Breast epithelium (tissue), 4 donors: ENCODE results near the gene MRPS33. TPM values are rescaled to one million over a fixed set of nuclear protein-coding genes. Genes with fewer than 3 reads are reported as not detected.

Experiments
- DNase-seq, 2 donors: peaks; one replicate each; pipeline ENCODE4 v3.0.0-alpha.2; 2019; ENCODE audit warnings: low spot score in 2 of 2
- H3K27ac ChIP-seq, 2 donors: fragments of 200-600 bp; sonication (generic) in 1 of 2; one replicate each; pipeline ENCODE4 v1.5.1; 2016 to 2019; ENCODE audit warnings: mild to moderate bottlenecking in 1 of 2
- H3K27me3 ChIP-seq, 2 donors: fragments of 200-600 bp; sonication (generic) in 1 of 2; one replicate each; pipeline versions ENCODE4 v1.5.1 to v1.6.0; 2017 to 2019; ENCODE audit warnings: control low read depth in 1 of 2, mild to moderate bottlenecking in 1 of 2
- H3K36me3 ChIP-seq: fragments of 200-600 bp; one replicate; pipeline ENCODE4 v1.5.1; 2019
- H3K4me1 ChIP-seq, 2 donors: fragments of 200-600 bp; sonication (generic); one replicate each; pipeline ENCODE4 v1.5.1; 2016 to 2019; ENCODE audit warnings: control low read depth in 1 of 2
- H3K4me3 ChIP-seq, 3 donors: fragments of 200-600 bp; sonication (generic); 1 replicate in 2 of 3; 2 replicates in 1 of 3; pipeline ENCODE4 v1.5.1; 2016 to 2019; ENCODE audit warnings: mild to moderate bottlenecking in 3 of 3, moderate library complexity in 2 of 3
- H3K9me3 ChIP-seq, 2 donors: fragments of 200-600 bp; sonication (generic) in 1 of 2; one replicate each; pipeline ENCODE4 v1.5.1; 2016 to 2019; ENCODE audit warnings: control low read depth in 1 of 2
- CTCF ChIP-seq, 3 donors: fragments of 450-650 bp; IDR thresholded peaks; one replicate each; pipeline ENCODE4 v1.5.1; 2016 to 2017; ENCODE audit warnings: antibody characterized with exemption in 3 of 3, mild to moderate bottlenecking in 3 of 3, moderate library complexity in 3 of 3
- POLR2A ChIP-seq: fragments of 450-650 bp; IDR thresholded peaks from one replicate; pipeline ENCODE4 v1.6.1; 2016; ENCODE audit warnings: antibody characterized with exemption, mild to moderate bottlenecking, moderate library complexity
- POLR2AphosphoS5 ChIP-seq, 3 donors: sonication (generic); formaldehyde crosslinking; IDR thresholded peaks; one replicate each; pipeline ENCODE4 v1.6.1; 2017; ENCODE audit warnings: antibody characterized with exemption in 3 of 3
- intact Hi-C: fragments of 100-400 bp; cut with DNase I; formaldehyde crosslinking; loops from one replicate; pipeline ENCODE4 v1.15.1; 2023; ENCODE audit warnings: low total_unique reads
- total RNA-seq, 3 donors: library from RNA; depleted of rRNA; stranded (reverse); fragments of >200 nt; gene quantifications; one replicate each; pipeline ENCODE4 v1.1.0, GENCODE V29; 2016

MRPS33 gene
- total RNA-seq, 3 donors from 2014 or later: 17.4 to 23.4 (median 21.8) TPM

GRCh38 chr7:141016349-141016748 lies 1.6 kb upstream of the MRPS33 start:
- no peak for DNase-seq
- intact Hi-C loops: no loop called here
- Histone ChIP-seq H3K9me3 (peaks cover 0 to 4% of the 10 kb centered on the region in 2 donors), H3K27me3 (no peaks in the 10 kb centered on the region), H3K4me3 (no peak overlapping the region), H3K4me1 (peaks cover 0 to 4% of the 10 kb centered on the region in 2 donors), H3K36me3 (no peaks in the 10 kb centered on the region), H3K27ac (no peak overlapping the region)
- TF ChIP-seq POLR2A (no peak), POLR2AphosphoS5 (IDR thresholded peaks at IDR 0.05) (no peak), CTCF (IDR thresholded peaks at IDR 0.05) (no peak)

- peak overlapping the region; percentile 51 to 71 (median 67) for H3K4me3 ChIP-seq
- peaks cover 0 to 4% of the 10 kb centered on the region in 2 donors for H3K9me3 ChIP-seq
- H3K36me3 ChIP-seq: no peaks in the 10 kb centered on the region
- peak overlapping the region; percentile 90 to 93 for H3K27ac ChIP-seq
- TF ChIP-seq CTCF (IDR thresholded peaks at IDR 0.05): no peak
- no peak for TF ChIP-seq POLR2A
- no peak for TF ChIP-seq POLR2AphosphoS5 (IDR thresholded peaks at IDR 0.05)
- no peaks in the 10 kb centered on the region for H3K27me3 ChIP-seq
- intact Hi-C loops: no loop called here
- H3K4me1 ChIP-seq: peaks cover 0 to 4% of the 10 kb centered on the region in 2 donors
- no peak for DNase-seq
Observed at GRCh38 chr7:141014125-141014523, 628 bp downstream of the MRPS33 start.

GRCh38 chr7:141013345-141013715 lies 1.4 kb downstream of the MRPS33 start:
- peaks cover 0 to 4% of the 10 kb centered on the region in 2 donors for H3K4me1 ChIP-seq
- no peak for DNase-seq
- no peaks in the 10 kb centered on the region for H3K36me3 ChIP-seq
- H3K4me3 ChIP-seq: peak overlapping the region in 1 of 3 donors; percentile 67
- H3K9me3 ChIP-seq: peaks cover 0 to 4% of the 10 kb centered on the region in 2 donors
- no peaks in the 10 kb centered on the region for H3K27me3 ChIP-seq
- intact Hi-C loops: no loop called here
- H3K27ac ChIP-seq: no peak overlapping the region
- TF ChIP-seq POLR2AphosphoS5 (IDR thresholded peaks at IDR 0.05): no peak
- no peak for TF ChIP-seq POLR2A
- TF ChIP-seq CTCF (IDR thresholded peaks at IDR 0.05): no peak

- Histone ChIP-seq H3K9me3 (peaks cover 0 to 4% of the 10 kb centered on the region in 2 donors), H3K4me3 (no peak overlapping the region), H3K36me3 (no peaks in the 10 kb centered on the region), H3K27ac (no peak overlapping the region), H3K27me3 (no peaks in the 10 kb centered on the region), H3K4me1 (peaks cover 0 to 4% of the 10 kb centered on the region in 2 donors)
- intact Hi-C loops: no loop called here
- TF ChIP-seq POLR2A (no peak), POLR2AphosphoS5 (IDR thresholded peaks at IDR 0.05) (no peak), CTCF (IDR thresholded peaks at IDR 0.05) (no peak)
- DNase-seq: no peak
Observed at GRCh38 chr7:141012696-141013344, 1.9 kb downstream of the MRPS33 start.

- intact Hi-C loops: no loop called here
- TF ChIP-seq CTCF (IDR thresholded peaks at IDR 0.05): peak in 2 of 3 donors; percentile 55 to 57
- TF ChIP-seq POLR2AphosphoS5 (IDR thresholded peaks at IDR 0.05): no peak
- TF ChIP-seq POLR2A: no peak
- Histone ChIP-seq H3K4me3 (no peak overlapping the region), H3K4me1 (peaks cover 0 to 4% of the 10 kb centered on the region in 2 donors), H3K27me3 (no peaks in the 10 kb centered on the region), H3K9me3 (peaks cover 0 to 4% of the 10 kb centered on the region in 2 donors), H3K27ac (no peak overlapping the region), H3K36me3 (no peaks in the 10 kb centered on the region)
- peak; percentile 43 to 71 for DNase-seq
Observed at GRCh38 chr7:141012044-141012685, 2.6 kb downstream of the MRPS33 start.
